ENCODE measurements around the gene TRIO.

GRCh38 chr5:14157493-14157782 is 14.3 kb downstream of the TRIO start:
- no peak for TF ChIP-seq CTCF (tag by site-specific recombination; IDR thresholded peaks at IDR 0.05)
- TF ChIP-seq PATZ1 (tag by site-specific recombination; IDR thresholded peaks at IDR 0.05): no peak
- no peak for TF ChIP-seq ZNF768 (tag by site-specific recombination; IDR thresholded peaks at IDR 0.05)
- no peak for TF ChIP-seq SP2 (tag by site-specific recombination; IDR thresholded peaks at IDR 0.05)
- TF ChIP-seq TCF7L2 (IDR thresholded peaks at IDR 0.05; ENCODE audit: borderline replicate concordance, low read depth, low read length): no peak
- TF ChIP-seq ZNF266 (tag by site-specific recombination; IDR thresholded peaks at IDR 0.05; ENCODE audit: low read depth): no peak
- no peak for TF ChIP-seq ZNF362 (tag by site-specific recombination; IDR thresholded peaks at IDR 0.05)
- no peak for TF ChIP-seq KLF16 (tag by site-specific recombination; IDR thresholded peaks at IDR 0.05)
- no peak for TF ChIP-seq PRDM10 (tag by site-specific recombination; IDR thresholded peaks at IDR 0.05)
- no peak for TF ChIP-seq ZBTB21 (tag by site-specific recombination; IDR thresholded peaks at IDR 0.05)
- no peak for TF ChIP-seq ZEB2 (tag by site-specific recombination; IDR thresholded peaks at IDR 0.05)
